Measurements from ENCODE around the gene ZFYVE9.

The ZFYVE9 gene

DNA sequence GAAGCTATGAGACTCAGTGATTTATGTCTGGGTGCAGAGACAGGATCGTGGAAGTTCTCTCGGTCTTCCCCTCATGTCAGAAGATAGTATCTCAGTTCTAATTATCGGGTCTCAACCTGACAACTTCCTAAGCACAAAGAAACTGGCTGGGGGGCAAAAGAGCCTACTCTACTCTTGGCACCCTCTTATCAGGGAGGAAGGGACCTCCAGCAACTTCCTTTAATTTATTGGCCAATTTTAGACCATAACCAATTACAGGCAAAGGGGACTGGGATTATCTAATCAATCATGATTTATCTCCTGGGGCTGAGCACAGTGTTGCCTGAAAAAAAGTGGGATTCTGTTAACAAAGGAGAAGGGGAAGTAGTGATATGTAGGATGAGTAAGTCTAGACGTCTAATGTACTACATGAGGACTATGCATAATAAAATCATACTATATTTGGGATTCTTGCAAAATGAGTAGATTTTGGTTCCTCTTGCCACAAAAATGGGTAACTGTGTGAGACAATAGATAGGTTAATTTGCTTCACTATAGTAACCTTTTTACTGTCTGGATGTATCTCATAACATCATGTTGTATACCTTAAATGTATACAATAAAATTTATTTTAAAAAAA lies 98.8 kb downstream of the ZFYVE9 start:
- no peak for DNase-seq (ENCODE audit: low read depth in 3 of 3)

GRCh38 chr1:52243221-52243987 lies 101.5 kb downstream of the ZFYVE9 start:
- DNase-seq (ENCODE audit: low read depth in 3 of 3), result no peak

DNA sequence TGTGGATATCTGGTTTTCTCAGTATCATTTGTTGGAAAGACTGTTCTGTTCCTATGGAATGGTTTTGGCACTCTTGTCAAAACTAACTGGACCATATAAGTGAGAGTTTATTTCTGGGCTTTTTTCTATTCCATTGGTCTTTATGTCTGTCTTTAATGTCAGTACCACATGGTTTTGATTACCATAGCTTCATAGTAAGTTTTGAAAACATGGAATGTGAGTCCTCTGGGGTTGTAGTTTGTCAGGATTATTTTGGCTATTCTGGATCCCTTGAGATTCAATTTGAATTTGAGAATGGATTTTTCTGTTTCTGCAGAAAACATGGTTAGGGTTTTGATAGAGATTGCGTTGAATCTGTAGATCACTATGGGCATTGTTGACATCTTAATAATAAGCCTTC lies 107.9 kb downstream of the ZFYVE9 start:
- DNase-seq (ENCODE audit: low read depth in 3 of 3), result no peak

- no peak for DNase-seq (ENCODE audit: low read depth in 3 of 3)
Observed at GRCh38 chr1:52253421-52253820, 111.5 kb downstream of the ZFYVE9 start.

DNA sequence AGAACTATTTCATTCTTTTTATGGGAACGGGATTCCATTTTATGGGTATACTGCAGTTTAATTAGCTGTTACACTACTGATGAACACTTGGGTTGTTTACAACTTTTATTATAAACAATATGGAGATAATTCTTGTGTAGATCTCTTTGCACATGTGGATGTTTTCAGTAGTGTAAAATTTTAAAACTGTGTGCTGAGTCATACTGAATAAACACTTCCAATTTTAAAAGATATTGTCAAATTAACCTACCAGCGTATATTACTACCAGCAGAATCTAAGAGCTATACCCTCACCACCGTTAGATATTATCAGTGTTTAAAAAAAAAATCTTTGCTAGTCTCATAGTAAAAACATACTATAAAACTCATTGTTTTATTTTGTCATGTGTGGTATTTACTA lies 118.0 kb downstream of the ZFYVE9 start:
- no peak for DNase-seq (ENCODE audit: low read depth in 3 of 3)

DNA sequence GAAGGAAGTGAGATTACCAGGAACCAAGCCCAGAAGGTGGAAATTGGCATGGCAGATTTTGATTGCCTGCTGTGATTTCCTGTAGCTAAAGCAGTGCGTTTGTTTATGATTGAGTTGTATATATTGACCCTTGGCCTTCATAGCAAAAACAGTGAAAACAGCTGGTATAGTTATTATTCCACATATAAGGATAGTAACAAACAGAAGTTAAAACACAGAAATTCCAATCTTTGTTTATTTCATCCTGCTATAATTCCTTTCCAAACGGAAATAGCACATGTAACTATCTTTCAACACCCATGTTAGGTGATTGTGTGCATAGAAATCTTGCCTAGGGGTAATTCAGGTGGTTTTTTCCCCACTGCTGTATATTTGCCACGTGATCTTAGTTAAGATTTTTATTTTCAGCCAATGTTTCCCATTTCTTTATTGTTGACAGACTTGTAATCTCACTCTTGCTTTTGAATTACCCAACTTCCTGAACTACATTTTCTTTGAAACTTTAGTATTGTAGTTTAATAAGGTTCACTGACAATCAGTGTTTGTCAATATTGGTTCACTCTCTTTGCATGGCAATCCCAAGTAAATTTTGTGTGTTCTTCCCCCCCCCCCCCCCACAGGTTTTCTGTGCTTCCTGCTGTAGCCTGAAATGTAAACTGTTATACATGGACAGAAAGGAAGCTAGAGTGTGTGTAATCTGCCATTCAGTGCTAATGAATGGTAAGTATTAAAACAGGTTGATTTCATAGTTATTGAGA lies 121.4 kb downstream of the ZFYVE9 start:
- no peak for DNase-seq (ENCODE audit: low read depth in 3 of 3)

DNA sequence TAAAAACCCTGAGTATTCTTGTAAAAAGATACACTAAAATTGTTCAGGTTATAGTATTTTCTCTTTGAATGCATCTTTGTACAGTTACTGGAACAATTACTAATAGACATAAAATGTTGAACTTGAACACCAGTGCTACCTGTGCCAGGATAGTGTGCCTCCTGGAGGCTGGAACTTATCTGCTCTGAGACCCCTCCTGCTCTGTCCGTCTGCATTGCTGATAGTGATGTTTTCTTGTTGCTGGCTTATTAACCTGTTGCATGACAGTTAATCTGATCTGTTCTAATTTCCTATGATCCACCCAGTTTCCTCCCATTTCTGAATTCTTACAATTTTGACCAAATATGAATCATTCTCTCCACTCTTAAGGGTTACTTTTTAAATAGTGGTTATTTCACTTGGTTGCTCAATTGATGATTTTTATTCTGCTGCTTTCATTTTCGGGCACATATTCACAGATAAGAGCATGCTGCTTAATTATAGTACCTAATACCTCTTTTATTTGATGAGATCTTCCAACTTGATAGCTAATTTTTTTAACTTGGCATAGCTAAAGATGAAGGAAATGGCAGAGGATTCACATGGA lies 122.7 kb downstream of the ZFYVE9 start:
- no peak for DNase-seq (ENCODE audit: low read depth in 3 of 3)

DNA sequence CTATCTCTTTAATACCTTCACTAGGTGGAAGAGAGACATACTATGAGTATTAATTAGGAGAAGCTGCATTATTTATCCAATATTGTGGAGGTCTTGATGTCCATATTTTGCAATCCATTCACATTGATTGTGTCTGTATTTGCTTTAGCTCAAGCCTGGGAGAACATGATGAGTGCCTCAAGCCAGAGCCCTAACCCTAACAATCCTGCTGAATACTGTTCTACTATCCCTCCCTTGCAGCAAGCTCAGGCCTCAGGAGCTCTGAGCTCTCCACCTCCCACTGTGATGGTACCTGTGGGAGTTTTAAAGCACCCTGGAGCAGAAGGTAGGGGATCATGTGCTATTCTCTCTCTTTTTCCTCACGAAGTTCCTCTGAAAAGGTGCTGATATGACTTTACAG lies 124.6 kb downstream of the ZFYVE9 start:
- DNase-seq (ENCODE audit: low read depth in 3 of 3), result no peak

DNA sequence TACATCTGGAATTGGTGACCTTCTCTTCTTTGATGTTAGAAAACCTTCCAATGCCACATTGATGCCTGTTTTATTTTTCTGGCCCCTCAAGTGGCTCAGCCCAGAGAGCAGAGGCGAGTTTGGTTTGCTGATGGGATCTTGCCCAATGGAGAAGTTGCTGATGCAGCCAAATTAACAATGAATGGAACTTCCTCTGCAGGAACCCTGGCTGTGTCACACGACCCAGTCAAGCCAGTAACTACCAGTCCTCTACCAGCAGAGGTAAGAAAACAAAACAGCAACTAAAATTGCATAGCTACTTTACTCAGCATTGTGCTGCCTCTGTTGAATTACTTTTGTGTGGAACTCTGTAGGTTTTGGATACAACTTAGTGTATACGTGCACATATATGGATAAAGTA lies 126.5 kb downstream of the ZFYVE9 start:
- DNase-seq (ENCODE audit: low read depth in 3 of 3), result no peak

GRCh38 chr1:52281518-52281917 lies 139.6 kb downstream of the ZFYVE9 start:
- DNase-seq (ENCODE audit: low read depth in 3 of 3), result no peak

DNA sequence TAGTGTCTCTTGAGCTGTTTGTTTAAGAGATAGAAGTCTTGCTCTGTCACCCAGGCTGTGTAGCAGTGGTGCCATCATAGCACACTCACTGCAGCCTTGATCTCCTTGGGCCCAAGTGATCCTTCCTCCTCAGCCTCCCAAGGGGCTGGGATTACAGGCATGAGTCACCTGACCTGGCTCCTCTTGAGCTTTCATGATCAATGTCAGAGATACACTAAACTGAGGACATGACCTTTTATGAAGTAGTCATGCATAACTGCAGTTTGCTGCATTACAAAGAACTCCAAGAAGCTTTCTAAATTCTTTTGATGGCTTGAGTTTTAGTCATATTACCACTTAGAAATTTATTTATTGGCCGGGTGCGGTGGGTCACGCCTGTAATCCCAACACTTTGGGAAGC lies 146.4 kb downstream of the ZFYVE9 start:
- DNase-seq (ENCODE audit: low read depth in 3 of 3), result no peak

GRCh38 chr1:52294580-52294979 lies 152.7 kb downstream of the ZFYVE9 start:
- DNase-seq (ENCODE audit: low read depth in 3 of 3), result no peak

GRCh38 chr1:52296345-52296744 lies 154.5 kb downstream of the ZFYVE9 start:
- no peak for DNase-seq (ENCODE audit: low read depth in 3 of 3)

DNA sequence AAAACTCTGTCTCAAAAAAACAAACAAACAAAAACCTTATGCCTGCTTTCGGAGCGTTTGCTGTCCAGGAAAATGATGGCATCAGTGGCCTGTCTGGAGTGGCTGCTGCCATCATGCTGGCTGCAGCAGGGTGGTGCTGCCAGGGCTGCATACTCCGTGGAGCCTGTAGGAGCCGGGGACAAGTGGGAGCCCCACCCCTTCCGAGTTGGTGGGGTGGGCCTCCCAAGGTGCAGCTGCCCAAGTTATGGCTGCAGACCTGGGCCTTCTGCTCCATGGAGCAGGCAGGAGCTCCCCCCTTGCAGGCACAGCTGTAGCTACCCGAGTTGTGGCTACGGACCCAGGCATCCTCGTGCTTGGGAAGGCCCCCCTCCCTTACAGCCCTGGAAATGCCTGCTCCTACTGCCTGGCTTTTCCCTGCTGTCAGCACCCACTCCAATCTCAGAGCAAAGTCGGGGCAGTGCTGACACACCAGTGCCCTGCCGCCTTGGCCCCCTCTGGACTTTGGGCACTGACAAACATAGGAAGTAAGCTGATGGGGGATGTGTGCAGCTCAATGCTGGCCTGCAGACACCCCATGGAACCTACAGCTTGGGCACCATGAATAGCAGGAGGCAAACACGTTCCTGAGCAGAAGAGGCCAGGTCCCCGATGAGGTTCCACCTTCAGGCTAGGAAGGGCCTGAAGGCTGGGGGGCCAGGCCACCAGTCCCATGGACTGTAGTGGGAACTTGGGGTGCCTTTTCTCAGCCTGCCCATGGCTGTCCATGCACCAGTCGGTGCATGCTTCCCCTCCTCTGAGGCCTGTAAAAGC lies 163.7 kb downstream of the ZFYVE9 start:
- no peak for DNase-seq (ENCODE audit: low read depth in 3 of 3)

- DNase-seq (ENCODE audit: low read depth in 3 of 3), result no peak
Observed at GRCh38 chr1:52306227-52307006, 164.5 kb downstream of the ZFYVE9 start.

GRCh38 chr1:52321061-52321460 lies 179.2 kb downstream of the ZFYVE9 start:
- DNase-seq (ENCODE audit: low read depth in 3 of 3), result no peak

- DNase-seq (ENCODE audit: low read depth in 3 of 3), result no peak
Observed at GRCh38 chr1:52323731-52324130, 181.8 kb downstream of the ZFYVE9 start.

DNA sequence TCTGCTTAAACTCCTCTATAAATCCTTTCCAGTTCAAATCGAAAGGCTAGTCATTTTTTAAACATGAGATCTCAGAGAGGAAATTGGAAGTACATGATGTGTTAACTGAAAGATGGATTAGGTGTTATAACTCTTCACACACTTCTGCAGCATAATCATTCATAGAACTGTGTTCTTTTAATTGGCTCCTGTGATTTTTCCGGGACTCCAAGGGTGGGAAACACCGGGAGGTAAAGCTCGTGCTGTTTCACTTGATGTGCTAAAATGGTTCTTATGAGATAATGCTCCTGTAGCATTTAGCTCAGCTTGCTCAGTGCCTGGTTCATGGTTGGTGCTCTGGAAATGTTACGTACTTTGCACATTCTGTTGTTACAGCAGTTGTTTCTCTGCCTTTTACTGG lies 183.9 kb downstream of the ZFYVE9 start:
- no peak for DNase-seq (ENCODE audit: low read depth in 3 of 3)

- no peak for DNase-seq (ENCODE audit: low read depth in 3 of 3)
Observed at GRCh38 chr1:52328615-52329014, 186.7 kb downstream of the ZFYVE9 start.

- DNase-seq (ENCODE audit: low read depth in 3 of 3), result no peak
Observed at GRCh38 chr1:52332411-52332810, 190.5 kb downstream of the ZFYVE9 start.

Measured in stimulated activated CD4-positive, alpha-beta T cell treated with anti-CD3 and anti-CD28 coated beads, TNF-alpha, amount 100 ng/mL, for 48 hours (primary cell).